Measurements from ENCODE around the gene ERC2.

The ERC2 gene

GRCh38 chr3:56366641-56367162 lies 101.6 kb downstream of the ERC2 start:
- no peak overlapping the region for H3K27ac ChIP-seq
- TF ChIP-seq, protein P1, sequence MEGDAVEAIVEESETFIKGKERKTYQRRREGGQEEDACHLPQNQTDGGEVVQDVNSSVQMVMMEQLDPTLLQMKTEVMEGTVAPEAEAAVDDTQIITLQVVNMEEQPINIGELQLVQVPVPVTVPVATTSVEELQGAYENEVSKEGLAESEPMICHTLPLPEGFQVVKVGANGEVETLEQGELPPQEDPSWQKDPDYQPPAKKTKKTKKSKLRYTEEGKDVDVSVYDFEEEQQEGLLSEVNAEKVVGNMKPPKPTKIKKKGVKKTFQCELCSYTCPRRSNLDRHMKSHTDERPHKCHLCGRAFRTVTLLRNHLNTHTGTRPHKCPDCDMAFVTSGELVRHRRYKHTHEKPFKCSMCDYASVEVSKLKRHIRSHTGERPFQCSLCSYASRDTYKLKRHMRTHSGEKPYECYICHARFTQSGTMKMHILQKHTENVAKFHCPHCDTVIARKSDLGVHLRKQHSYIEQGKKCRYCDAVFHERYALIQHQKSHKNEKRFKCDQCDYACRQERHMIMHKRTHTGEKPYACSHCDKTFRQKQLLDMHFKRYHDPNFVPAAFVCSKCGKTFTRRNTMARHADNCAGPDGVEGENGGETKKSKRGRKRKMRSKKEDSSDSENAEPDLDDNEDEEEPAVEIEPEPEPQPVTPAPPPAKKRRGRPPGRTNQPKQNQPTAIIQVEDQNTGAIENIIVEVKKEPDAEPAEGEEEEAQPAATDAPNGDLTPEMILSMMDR (IDR thresholded peaks at IDR 0.05): no peak

DNA sequence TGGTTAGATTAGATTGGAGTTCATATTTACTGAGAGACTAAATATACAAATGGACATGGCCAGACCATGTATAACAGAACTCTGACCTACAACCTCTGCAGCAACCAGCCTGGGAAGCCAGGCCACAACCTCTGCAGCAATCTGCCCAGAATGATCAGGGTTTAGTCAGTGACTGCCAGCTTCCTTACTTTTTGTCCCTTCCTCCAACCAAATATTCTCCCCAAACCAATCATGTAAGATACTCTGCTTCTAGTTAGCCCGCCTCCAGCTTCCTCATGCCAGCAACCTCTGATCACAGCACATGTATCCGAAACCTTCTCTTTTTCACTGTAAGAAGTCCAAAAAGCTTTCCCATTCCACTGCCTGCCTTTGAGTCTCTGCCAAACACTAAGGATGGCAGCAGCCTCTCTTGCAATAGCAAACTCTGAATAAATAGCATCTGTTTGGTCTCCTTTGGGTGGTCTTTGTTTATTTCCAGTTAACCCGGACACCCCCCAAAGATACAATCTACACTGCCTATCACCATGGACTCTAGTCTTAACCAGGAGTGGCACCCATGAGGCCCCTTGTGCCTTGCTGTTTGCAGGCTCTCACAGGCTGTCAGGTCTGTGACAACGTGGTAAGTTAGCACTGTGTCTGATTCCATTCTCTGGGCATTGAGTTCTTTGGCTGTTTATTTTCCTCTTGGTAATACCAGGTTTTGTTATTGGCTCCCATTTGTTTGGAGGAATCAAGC lies 102.2 kb downstream of the ERC2 start:
- Histone ChIP-seq H3K9ac (no peak overlapping the region), H2AFZ (no peak overlapping the region), H3K4me2 (ENCODE audit: low read length) (no peak overlapping the region), H3K27me3 (ENCODE audit: control insufficient read depth, insufficient read depth, low read length) (no peaks in the 10 kb centered on the region), H3K36me3 (ENCODE audit: control insufficient read depth, insufficient read depth, low read length) (no peaks in the 10 kb centered on the region), H3K79me2 (no peaks in the 10 kb centered on the region), H3K9me3 (ENCODE audit: control insufficient read depth, low read length) (no peaks in the 10 kb centered on the region), H3K4me1 (peaks cover 5% of the 10 kb centered on the region), H3K27ac (no peak overlapping the region), H3K4me3 (ENCODE audit: low read depth, low read length) (no peak overlapping the region)
- TF ChIP-seq, protein P1 (IDR thresholded peaks at IDR 0.05): no peak

More at GRCh38 chr3:56366641-56367162, 101.6 kb downstream of the ERC2 start:
- no peaks in the 10 kb centered on the region for H3K27me3 ChIP-seq (ENCODE audit: control insufficient read depth, insufficient read depth, low read length)
- H3K79me2 ChIP-seq: no peaks in the 10 kb centered on the region
- peaks cover 5% of the 10 kb centered on the region for H3K4me1 ChIP-seq
- no peak overlapping the region for H3K4me3 ChIP-seq (ENCODE audit: low read depth, low read length)
- no peak overlapping the region for H2AFZ ChIP-seq
- no peaks in the 10 kb centered on the region for H3K36me3 ChIP-seq (ENCODE audit: control insufficient read depth, insufficient read depth, low read length)
- H3K4me2 ChIP-seq (ENCODE audit: low read length): no peak overlapping the region
- H3K9ac ChIP-seq: no peak overlapping the region
- no peaks in the 10 kb centered on the region for H3K9me3 ChIP-seq (ENCODE audit: control insufficient read depth, low read length)

DNA sequence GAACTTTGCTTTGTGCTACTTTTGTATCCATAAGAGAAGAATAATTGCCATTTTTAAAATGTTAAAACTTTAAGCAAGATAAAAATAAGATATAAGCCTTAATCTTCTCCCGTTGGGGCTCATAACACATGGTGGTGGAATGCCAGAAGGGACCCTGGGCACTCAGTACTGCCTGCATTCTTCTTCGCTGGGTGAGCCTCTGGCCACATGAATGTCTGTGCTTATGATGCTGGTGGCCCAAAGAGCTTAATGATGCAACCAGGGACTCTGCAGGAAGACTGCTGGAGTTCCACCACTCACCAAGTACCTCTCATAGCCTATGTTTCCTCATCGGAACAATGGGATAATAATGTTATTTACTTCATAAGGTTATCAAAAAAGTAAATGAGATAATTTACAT lies 103.6 kb downstream of the ERC2 start:
- H3K27me3 ChIP-seq (ENCODE audit: control insufficient read depth, insufficient read depth, low read length): no peaks in the 10 kb centered on the region

DNA sequence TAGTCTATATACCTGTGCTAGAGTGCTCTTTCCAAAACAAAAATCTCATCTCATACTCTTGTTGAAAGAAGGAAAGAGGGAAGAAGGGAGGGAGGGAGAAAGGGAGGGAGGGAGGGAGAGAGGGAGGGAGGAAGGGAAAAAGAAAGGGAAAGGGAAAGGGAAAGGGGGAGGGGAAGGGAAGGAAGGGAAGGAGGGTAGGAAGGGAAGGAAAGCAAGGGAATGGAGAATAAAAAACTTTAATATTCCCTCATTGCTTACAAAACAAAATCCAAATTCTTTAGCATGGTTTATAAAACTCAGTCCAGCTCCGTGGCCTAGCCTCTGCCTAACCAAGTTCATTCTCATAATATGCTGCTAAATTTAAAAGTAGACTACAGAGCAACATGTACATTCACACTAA lies 104.5 kb downstream of the ERC2 start:
- H3K9ac ChIP-seq: no peak overlapping the region
- no peak overlapping the region for H3K4me3 ChIP-seq (ENCODE audit: low read depth, low read length)
- no peak overlapping the region for H2AFZ ChIP-seq
- no peaks in the 10 kb centered on the region for H3K27me3 ChIP-seq (ENCODE audit: control insufficient read depth, insufficient read depth, low read length)
- TF ChIP-seq, protein P1 (IDR thresholded peaks at IDR 0.05): no peak
- no peaks in the 10 kb centered on the region for H3K36me3 ChIP-seq (ENCODE audit: control insufficient read depth, insufficient read depth, low read length)
- peaks cover under 1% of the 10 kb centered on the region for H3K4me1 ChIP-seq
- no peak overlapping the region for H3K27ac ChIP-seq
- H3K9me3 ChIP-seq (ENCODE audit: control insufficient read depth, low read length): no peaks in the 10 kb centered on the region
- no peaks in the 10 kb centered on the region for H3K79me2 ChIP-seq
- H3K4me2 ChIP-seq (ENCODE audit: low read length): no peak overlapping the region

More for the DNA sequence above, 103.6 kb downstream of the ERC2 start:
- no peak overlapping the region for H2AFZ ChIP-seq
- no peaks in the 10 kb centered on the region for H3K9me3 ChIP-seq (ENCODE audit: control insufficient read depth, low read length)
- TF ChIP-seq, protein P1 (IDR thresholded peaks at IDR 0.05): no peak
- peaks cover 5% of the 10 kb centered on the region for H3K4me1 ChIP-seq
- H3K4me2 ChIP-seq (ENCODE audit: low read length): no peak overlapping the region
- H3K4me3 ChIP-seq (ENCODE audit: low read depth, low read length): no peak overlapping the region
- no peaks in the 10 kb centered on the region for H3K79me2 ChIP-seq
- H3K27ac ChIP-seq: no peak overlapping the region
- H3K36me3 ChIP-seq (ENCODE audit: control insufficient read depth, insufficient read depth, low read length): no peaks in the 10 kb centered on the region
- no peak overlapping the region for H3K9ac ChIP-seq

DNA sequence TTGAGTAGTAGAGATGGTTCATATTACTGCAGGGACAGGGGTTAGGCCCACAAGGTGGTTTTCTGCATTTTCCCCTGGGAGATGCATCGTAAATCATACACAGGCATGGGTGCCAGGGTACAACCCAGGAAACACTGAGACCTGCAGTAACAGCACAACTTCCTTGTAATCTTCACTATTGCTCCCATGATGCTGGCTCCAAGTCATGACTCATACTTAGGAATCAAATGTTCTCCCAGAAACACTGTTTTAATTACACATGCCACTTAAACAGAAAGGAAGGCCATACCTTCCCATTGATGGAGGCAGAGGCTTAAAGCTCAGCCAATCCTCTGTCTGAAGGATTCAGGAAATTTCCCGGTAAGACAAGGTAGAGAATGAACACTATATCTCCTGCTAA lies 106.5 kb downstream of the ERC2 start:
- TF ChIP-seq, protein P1 (IDR thresholded peaks at IDR 0.05): no peak
- no peak overlapping the region for H3K27ac ChIP-seq
- no peaks in the 10 kb centered on the region for H3K79me2 ChIP-seq

More for the DNA sequence above, 106.5 kb downstream of the ERC2 start:
- Histone ChIP-seq H3K4me3 (ENCODE audit: low read depth, low read length) (no peak overlapping the region), H3K4me2 (ENCODE audit: low read length) (no peak overlapping the region), H3K27me3 (ENCODE audit: control insufficient read depth, insufficient read depth, low read length) (no peaks in the 10 kb centered on the region), H3K36me3 (ENCODE audit: control insufficient read depth, insufficient read depth, low read length) (no peaks in the 10 kb centered on the region), H3K4me1 (no peaks in the 10 kb centered on the region), H3K9ac (no peak overlapping the region), H3K9me3 (ENCODE audit: control insufficient read depth, low read length) (no peaks in the 10 kb centered on the region), H2AFZ (no peak overlapping the region)
